ENCODE measurements around the gene NDUFB3.

NDUFB3 gene

DNA sequence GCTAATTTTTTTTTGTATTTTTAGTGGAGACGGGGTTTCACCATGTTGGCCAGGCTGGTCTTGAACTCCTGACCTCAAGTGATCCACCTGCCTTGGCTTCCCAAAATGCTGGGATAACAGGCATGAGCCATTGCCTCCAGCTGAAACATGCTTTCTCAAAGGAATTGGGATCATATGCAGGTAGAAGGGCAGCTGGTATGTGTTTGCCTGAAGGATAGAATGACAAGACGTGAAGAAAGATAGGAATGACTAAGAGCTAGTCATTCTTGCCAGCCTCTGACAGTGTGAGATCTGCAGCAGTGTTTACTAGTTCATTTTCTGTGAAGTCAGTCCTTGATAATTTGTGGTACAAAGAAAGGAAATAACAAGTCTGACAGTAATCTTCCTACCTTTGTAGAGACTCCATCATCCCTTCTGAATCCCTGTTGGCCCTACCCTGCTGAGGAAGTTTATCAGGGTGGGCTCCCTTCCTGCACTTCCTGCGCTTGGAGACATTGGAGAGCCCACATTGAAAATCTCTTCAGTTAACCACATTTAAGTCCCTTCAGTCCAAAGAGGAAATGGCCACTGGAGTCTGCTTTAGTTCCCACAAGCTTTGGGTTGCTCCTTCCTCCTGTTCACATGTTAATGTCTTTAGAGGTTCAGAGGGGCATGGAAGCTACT is 58.9 kb downstream of the NDUFB3 start:
- DNase-seq = peak; percentile 34

DNA sequence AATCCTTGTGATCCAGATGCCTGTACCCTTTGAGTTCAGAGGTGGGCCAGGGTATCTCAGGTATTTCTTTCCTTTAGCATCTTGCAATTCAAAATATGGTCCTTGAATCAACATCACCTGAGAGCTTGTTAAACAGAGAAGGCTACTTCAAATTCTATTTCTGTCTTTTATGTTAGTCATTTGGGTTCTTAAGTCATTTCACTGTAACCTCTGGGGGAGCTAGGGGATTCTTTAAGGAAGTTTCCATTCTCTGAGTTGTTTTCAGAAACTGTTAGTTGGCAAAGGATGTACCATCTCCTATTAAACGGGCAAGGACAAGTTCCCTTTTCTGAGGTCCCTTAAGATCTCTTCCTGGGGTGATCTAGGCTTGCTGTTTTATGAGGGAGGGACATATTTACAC is 60.7 kb downstream of the NDUFB3 start:
- no peak for DNase-seq
